ENCODE measurements around the gene PAM16.

PAM16 gene

DNA sequence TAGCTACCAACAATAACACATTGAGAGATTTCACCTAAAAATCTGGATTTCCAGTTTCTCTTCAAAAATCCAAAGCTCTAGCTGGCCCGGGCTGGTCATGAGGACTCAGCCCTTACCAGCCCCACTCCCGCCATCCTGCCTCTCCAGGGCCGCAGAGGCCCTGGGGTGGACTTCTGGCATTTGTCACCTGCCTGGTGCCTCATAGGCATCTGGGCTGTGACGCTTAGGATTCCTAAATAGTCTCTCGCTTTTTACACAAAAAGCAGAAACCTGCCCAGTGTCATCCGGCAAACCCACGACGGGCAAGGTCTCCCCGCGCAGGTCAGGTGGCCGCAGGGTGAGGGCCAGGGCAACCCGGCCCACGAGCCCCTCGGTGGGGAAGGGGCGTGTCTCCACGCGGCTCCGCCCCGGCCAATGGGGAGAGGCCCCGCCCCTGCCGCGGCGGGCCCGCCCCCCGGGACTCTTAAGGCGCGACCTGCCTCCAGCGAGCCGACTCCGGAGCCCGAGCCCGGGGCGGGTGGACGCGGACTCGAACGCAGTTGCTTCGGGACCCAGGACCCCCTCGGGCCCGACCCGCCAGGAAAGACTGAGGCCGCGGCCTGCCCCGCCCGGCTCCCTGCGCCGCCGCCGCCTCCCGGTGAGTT, 20.4 kb upstream of the PAM16 start, which contains the start of gene VASN (continued):
- no peak for TF ChIP-seq ZNF629 (tag by site-specific recombination; IDR thresholded peaks at IDR 0.05)
- no peak for TF ChIP-seq ZNF514 (tag by site-specific recombination; IDR thresholded peaks at IDR 0.05)
- no peak for TF ChIP-seq ZNF544 (tag by site-specific recombination; IDR thresholded peaks at IDR 0.05)
- no peak; the same call in 1 of the 2 replicates for TF ChIP-seq ZNF335 (tag by site-specific recombination; conservative IDR thresholded peaks at IDR 0.05)
- peak; percentile 83 for TF ChIP-seq KLF10 (tag by site-specific recombination; IDR thresholded peaks at IDR 0.05)
- no peak for TF ChIP-seq ZNF670 (tag by site-specific recombination; IDR thresholded peaks at IDR 0.05; ENCODE audit: low read depth)
- TF ChIP-seq YY1 (tag by site-specific recombination; IDR thresholded peaks at IDR 0.05), result no peak
- TF ChIP-seq ZNF157 (tag by site-specific recombination; IDR thresholded peaks at IDR 0.05), result no peak
- TF ChIP-seq ZBTB20 (tag by site-specific recombination; IDR thresholded peaks at IDR 0.05), result 0 out of 2 replicates have a peak, but pooled peaks have one; percentile 7
- no peak for TF ChIP-seq ZNF175 (tag by site-specific recombination; IDR thresholded peaks at IDR 0.05)
- TF ChIP-seq KLF9 (tag by site-specific recombination; IDR thresholded peaks at IDR 0.05; ENCODE audit: low read depth), result peak; percentile 82
- TF ChIP-seq ZNF138 (tag by site-specific recombination; IDR thresholded peaks at IDR 0.05; ENCODE audit: borderline replicate concordance), result no peak
- TF ChIP-seq, protein P1, sequence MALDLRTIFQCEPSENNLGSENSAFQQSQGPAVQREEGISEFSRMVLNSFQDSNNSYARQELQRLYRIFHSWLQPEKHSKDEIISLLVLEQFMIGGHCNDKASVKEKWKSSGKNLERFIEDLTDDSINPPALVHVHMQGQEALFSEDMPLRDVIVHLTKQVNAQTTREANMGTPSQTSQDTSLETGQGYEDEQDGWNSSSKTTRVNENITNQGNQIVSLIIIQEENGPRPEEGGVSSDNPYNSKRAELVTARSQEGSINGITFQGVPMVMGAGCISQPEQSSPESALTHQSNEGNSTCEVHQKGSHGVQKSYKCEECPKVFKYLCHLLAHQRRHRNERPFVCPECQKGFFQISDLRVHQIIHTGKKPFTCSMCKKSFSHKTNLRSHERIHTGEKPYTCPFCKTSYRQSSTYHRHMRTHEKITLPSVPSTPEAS (tag by site-specific recombination; IDR thresholded peaks at IDR 0.05), result no peak
- TF ChIP-seq, protein P2, sequence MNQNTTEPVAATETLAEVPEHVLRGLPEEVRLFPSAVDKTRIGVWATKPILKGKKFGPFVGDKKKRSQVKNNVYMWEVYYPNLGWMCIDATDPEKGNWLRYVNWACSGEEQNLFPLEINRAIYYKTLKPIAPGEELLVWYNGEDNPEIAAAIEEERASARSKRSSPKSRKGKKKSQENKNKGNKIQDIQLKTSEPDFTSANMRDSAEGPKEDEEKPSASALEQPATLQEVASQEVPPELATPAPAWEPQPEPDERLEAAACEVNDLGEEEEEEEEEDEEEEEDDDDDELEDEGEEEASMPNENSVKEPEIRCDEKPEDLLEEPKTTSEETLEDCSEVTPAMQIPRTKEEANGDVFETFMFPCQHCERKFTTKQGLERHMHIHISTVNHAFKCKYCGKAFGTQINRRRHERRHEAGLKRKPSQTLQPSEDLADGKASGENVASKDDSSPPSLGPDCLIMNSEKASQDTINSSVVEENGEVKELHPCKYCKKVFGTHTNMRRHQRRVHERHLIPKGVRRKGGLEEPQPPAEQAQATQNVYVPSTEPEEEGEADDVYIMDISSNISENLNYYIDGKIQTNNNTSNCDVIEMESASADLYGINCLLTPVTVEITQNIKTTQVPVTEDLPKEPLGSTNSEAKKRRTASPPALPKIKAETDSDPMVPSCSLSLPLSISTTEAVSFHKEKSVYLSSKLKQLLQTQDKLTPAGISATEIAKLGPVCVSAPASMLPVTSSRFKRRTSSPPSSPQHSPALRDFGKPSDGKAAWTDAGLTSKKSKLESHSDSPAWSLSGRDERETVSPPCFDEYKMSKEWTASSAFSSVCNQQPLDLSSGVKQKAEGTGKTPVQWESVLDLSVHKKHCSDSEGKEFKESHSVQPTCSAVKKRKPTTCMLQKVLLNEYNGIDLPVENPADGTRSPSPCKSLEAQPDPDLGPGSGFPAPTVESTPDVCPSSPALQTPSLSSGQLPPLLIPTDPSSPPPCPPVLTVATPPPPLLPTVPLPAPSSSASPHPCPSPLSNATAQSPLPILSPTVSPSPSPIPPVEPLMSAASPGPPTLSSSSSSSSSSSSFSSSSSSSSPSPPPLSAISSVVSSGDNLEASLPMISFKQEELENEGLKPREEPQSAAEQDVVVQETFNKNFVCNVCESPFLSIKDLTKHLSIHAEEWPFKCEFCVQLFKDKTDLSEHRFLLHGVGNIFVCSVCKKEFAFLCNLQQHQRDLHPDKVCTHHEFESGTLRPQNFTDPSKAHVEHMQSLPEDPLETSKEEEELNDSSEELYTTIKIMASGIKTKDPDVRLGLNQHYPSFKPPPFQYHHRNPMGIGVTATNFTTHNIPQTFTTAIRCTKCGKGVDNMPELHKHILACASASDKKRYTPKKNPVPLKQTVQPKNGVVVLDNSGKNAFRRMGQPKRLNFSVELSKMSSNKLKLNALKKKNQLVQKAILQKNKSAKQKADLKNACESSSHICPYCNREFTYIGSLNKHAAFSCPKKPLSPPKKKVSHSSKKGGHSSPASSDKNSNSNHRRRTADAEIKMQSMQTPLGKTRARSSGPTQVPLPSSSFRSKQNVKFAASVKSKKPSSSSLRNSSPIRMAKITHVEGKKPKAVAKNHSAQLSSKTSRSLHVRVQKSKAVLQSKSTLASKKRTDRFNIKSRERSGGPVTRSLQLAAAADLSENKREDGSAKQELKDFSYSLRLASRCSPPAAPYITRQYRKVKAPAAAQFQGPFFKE (tag by site-specific recombination; IDR thresholded peaks at IDR 0.05; ENCODE audit: borderline replicate concordance), result no peak
- TF ChIP-seq ZNF391 (tag by site-specific recombination; IDR thresholded peaks at IDR 0.05; ENCODE audit: borderline replicate concordance, low read depth), result no peak
- no peak for TF ChIP-seq ZNF24 (tag by site-specific recombination; IDR thresholded peaks at IDR 0.05)
- TF ChIP-seq MYNN (tag by site-specific recombination; IDR thresholded peaks at IDR 0.05; ENCODE audit: borderline replicate concordance), result peak; percentile 61; the same call in 1 of the 2 replicates
- TF ChIP-seq ZNF10 (tag by site-specific recombination; IDR thresholded peaks at IDR 0.05), result no peak
- no peak for TF ChIP-seq ZNF624 (tag by site-specific recombination; IDR thresholded peaks at IDR 0.05)
- TF ChIP-seq, protein P3, sequence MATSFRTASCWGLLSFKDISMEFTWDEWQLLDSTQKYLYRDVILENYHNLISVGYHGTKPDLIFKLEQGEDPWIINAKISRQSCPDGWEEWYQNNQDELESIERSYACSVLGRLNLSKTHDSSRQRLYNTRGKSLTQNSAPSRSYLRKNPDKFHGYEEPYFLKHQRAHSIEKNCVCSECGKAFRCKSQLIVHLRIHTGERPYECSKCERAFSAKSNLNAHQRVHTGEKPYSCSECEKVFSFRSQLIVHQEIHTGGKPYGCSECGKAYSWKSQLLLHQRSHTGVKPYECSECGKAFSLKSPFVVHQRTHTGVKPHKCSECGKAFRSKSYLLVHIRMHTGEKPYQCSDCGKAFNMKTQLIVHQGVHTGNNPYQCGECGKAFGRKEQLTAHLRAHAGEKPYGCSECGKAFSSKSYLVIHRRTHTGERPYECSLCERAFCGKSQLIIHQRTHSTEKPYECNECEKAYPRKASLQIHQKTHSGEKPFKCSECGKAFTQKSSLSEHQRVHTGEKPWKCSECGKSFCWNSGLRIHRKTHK (tag by site-specific recombination; IDR thresholded peaks at IDR 0.05), result no peak
- TF ChIP-seq ZNF133 (tag by site-specific recombination; IDR thresholded peaks at IDR 0.05), result no peak
- TF ChIP-seq, protein P4, sequence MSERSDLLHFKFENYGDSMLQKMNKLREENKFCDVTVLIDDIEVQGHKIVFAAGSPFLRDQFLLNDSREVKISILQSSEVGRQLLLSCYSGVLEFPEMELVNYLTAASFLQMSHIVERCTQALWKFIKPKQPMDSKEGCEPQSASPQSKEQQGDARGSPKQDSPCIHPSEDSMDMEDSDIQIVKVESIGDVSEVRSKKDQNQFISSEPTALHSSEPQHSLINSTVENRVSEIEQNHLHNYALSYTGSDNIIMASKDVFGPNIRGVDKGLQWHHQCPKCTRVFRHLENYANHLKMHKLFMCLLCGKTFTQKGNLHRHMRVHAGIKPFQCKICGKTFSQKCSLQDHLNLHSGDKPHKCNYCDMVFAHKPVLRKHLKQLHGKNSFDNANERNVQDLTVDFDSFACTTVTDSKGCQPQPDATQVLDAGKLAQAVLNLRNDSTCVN (tag by site-specific recombination; optimal IDR thresholded peaks at IDR 0.05), result peak; percentile 65
- no peak for TF ChIP-seq ZNF776 (tag by site-specific recombination; IDR thresholded peaks at IDR 0.05; ENCODE audit: borderline replicate concordance)
- no peak for TF ChIP-seq ZNF274 (IDR thresholded peaks at IDR 0.05; ENCODE audit: low read length)
- no peak for TF ChIP-seq ZNF274 (tag by site-specific recombination; IDR thresholded peaks at IDR 0.05; ENCODE audit: borderline replicate concordance)
- no peak for TF ChIP-seq ZNF610 (tag by site-specific recombination; IDR thresholded peaks at IDR 0.05; ENCODE audit: borderline replicate concordance)
- no peak for TF ChIP-seq ZNF416 (tag by site-specific recombination; IDR thresholded peaks at IDR 0.05)
- no peak for TF ChIP-seq ZNF426 (tag by site-specific recombination; IDR thresholded peaks at IDR 0.05)
- TF ChIP-seq, protein P5, sequence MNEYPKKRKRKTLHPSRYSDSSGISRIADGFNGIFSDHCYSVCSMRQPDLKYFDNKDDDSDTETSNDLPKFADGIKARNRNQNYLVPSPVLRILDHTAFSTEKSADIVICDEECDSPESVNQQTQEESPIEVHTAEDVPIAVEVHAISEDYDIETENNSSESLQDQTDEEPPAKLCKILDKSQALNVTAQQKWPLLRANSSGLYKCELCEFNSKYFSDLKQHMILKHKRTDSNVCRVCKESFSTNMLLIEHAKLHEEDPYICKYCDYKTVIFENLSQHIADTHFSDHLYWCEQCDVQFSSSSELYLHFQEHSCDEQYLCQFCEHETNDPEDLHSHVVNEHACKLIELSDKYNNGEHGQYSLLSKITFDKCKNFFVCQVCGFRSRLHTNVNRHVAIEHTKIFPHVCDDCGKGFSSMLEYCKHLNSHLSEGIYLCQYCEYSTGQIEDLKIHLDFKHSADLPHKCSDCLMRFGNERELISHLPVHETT (tag by site-specific recombination; IDR thresholded peaks at IDR 0.05), result no peak
